ENCODE results near the gene MEIS2. TPM values are rescaled to one million over a fixed set of nuclear protein-coding genes. Genes with fewer than 3 reads are reported as not detected.

The MEIS2 gene
- total and polyA plus RNA-seq, 8 donors, result 3.9 to 77.7 (median 25.9) TPM

DNA sequence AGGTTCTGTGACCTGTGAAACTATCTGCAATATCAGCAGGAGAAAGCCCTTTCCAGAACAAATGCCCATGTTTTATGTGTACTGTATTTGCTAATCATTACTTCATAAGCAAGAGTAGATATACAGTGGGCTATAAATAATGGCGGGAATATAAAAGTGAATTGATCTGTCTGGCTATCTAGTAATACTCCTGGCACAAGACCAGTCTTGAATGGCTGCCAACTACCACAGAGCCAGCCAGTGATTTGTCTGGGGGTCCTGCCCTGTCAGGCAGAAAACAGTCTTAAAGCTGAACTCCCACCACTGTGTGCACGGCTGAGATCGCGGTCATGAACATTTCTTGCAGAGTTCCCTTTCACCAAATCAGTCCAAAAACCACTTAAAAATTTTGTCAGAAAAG, 176.3 kb downstream of the MEIS2 start:
- DNase-seq, result peak in 1 of 2 donors; percentile 53
- Histone ChIP-seq H3K4me1 (peaks cover 0 to 37% (median 0%) of the 10 kb centered on the region in 4 donors), H3K27me3 (no peaks in the 10 kb centered on the region), H3K27ac (no peak overlapping the region), H3K4me3 (no peak overlapping the region), H3K36me3 (peaks cover 0 to 6% (median 0%) of the 10 kb centered on the region in 4 donors), H3K9me3 (no peaks in the 10 kb centered on the region)
- 76 to 89% (median 84%) methylated on average over 4 of the region's 4 CpGs for WGBS, 5 donors
- intact Hi-C loops (cut with DNase I; ENCODE audit: low total_unique reads), result no loop called here
- no peak for TF ChIP-seq POLR2A (IDR thresholded peaks at IDR 0.05)
- TF ChIP-seq POLR2AphosphoS5 (IDR thresholded peaks at IDR 0.05), result no peak
- no peak for TF ChIP-seq EP300 (IDR thresholded peaks at IDR 0.05)
- TF ChIP-seq, protein P1, sequence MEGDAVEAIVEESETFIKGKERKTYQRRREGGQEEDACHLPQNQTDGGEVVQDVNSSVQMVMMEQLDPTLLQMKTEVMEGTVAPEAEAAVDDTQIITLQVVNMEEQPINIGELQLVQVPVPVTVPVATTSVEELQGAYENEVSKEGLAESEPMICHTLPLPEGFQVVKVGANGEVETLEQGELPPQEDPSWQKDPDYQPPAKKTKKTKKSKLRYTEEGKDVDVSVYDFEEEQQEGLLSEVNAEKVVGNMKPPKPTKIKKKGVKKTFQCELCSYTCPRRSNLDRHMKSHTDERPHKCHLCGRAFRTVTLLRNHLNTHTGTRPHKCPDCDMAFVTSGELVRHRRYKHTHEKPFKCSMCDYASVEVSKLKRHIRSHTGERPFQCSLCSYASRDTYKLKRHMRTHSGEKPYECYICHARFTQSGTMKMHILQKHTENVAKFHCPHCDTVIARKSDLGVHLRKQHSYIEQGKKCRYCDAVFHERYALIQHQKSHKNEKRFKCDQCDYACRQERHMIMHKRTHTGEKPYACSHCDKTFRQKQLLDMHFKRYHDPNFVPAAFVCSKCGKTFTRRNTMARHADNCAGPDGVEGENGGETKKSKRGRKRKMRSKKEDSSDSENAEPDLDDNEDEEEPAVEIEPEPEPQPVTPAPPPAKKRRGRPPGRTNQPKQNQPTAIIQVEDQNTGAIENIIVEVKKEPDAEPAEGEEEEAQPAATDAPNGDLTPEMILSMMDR (IDR thresholded peaks at IDR 0.05), result no peak

DNA sequence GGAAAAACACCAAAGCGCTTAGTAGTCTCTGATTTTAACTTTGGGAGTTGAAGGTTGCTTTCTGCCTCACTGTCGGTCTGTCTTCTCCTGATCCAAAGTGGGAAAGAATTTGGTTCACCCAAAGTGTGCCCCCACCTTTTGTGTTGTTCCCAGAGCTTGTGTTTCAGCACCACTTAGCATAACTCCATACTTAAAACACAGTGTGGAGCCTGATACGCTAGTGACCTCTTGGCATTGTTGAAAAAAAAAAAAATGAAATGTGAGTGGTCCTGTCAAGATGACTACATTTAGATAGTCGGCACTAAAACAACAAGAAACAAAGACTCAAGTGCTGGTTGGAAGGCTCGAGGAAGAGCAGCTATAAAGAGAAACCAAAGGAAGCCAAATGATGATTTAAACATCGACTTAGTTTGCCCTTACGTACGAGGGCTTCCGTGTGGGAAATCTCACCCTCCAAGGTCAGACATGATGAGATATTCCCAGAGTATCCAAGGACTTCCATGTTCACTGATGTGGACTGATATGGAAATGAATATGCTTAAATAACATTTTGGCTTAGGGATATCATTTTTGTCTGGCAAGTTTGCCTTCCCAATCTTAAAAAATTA, 178.8 kb downstream of the MEIS2 start:
- intact Hi-C loops (cut with DNase I; ENCODE audit: low total_unique reads), result no loop called here
- Histone ChIP-seq H3K4me3 (no peak overlapping the region), H3K9me3 (no peaks in the 10 kb centered on the region), H3K4me1 (peaks cover 4 to 50% (median 5%) of the 10 kb centered on the region in 4 donors), H3K36me3 (no peaks in the 10 kb centered on the region), H3K27ac (no peak overlapping the region), H3K27me3 (no peaks in the 10 kb centered on the region)
- no peak for TF ChIP-seq POLR2AphosphoS5 (IDR thresholded peaks at IDR 0.05)
- WGBS, 5 donors, result 67 to 83% (median 81%) methylated on average over 9 of the region's 9 CpGs
- no peak for DNase-seq

DNA sequence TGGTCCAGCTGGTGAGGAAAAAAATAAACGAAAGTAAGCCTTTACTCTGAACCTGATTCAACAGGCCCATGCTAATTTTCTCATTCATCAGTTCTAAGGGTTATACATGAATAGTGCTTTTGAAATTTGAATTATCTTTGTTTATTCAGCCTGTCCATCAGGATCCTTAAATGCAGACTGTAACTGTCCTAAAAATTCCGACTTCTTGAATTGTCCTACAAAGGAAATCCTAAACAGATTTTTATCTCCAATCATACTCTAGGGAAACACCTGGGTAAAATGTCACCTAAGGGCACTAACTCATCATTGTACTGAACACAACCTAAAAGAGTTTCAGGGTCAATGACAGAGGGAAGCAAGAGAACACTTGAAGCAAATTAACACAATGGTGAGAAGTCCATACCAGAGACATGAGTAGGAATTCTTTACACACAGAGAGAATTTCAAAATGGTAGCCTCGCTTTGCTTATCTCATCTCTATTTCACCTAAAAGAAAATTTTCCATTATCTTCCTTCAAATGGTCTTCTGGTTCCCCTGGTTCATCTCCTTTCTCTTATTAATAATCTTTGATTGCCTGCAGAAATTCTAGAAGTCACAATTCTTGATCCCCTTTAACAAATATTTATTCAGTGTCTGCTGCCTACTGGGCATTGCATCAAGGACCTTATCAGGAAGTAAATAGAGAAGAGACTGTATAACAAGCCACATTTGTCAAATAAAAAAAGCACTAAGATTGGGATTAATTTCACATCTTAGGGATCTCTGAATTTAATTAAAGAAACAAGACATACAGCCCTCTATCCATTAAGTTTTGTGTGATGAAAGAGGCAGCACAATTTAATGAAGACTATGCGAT, 182.7 kb downstream of the MEIS2 start:
- 64 to 71% (median 68%) methylated on average over 4 of the region's 4 CpGs for WGBS, 5 donors
- Histone ChIP-seq H3K9me3 (no peaks in the 10 kb centered on the region), H3K27me3 (no peaks in the 10 kb centered on the region), H3K27ac (no peak overlapping the region), H3K4me3 (no peak overlapping the region), H3K4me1 (peaks cover 9 to 61% (median 21%) of the 10 kb centered on the region in 4 donors), H3K36me3 (no peaks in the 10 kb centered on the region)
- intact Hi-C loops (cut with DNase I; ENCODE audit: low total_unique reads), result no loop called here
- TF ChIP-seq EP300 (IDR thresholded peaks at IDR 0.05) (no peak), POLR2A (IDR thresholded peaks at IDR 0.05) (no peak), POLR2AphosphoS5 (IDR thresholded peaks at IDR 0.05) (no peak)
- TF ChIP-seq, protein P1 (IDR thresholded peaks at IDR 0.05), result no peak
- DNase-seq, result no peak

DNA sequence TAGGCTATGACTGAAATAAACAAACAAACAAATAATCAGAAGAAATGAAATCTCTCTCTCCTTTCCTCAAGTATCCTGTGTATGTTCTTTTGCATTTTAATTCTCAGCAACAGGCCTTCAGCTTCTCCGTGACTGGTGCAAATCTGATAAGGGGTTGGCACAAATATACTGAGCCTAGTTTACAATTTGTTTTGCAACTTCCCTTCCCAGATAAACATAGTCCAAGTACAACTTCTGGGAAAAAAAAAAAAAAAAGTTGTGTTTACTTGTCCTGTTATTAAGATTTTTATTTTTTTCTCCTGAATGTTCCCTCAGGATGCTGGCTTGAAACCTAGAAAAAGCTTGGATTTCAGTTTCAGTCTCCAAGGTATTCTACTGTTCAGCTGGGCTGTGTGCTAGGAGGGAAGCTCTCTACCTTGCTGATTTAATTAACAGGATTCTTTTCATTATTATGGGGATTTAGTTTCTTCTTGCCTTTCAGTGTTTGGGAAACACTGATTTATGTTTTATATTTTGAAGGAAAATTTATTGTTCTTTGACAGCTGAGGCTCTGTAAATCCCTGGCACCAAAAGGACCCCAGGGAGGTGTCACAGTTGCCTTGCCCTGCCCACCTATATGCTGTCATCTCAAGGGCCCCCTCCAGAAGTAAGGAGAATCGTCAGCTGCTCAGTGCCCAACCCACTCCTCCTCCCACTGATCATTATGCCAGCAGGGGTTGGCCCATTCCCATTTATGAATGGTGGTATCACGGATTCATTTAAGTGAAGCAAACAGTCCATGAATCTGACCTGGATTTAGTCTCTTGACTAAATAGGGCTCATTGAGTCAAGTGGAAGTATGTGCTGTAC, 185.2 kb downstream of the MEIS2 start:
- Histone ChIP-seq H3K27me3 (no peaks in the 10 kb centered on the region), H3K27ac (peak overlapping the region in 2 of 5 donors; percentile 24 to 55), H3K4me1 (peaks cover 21 to 63% (median 36%) of the 10 kb centered on the region in 4 donors), H3K9me3 (no peaks in the 10 kb centered on the region), H3K4me3 (no peak overlapping the region), H3K36me3 (no peaks in the 10 kb centered on the region)
- WGBS, 5 donors, result 31 to 45% (median 36%) methylated on average over 3 of the region's 3 CpGs
- TF ChIP-seq POLR2AphosphoS5 (IDR thresholded peaks at IDR 0.05), result peak in 1 of 3 donors; percentile 31
- no peak for TF ChIP-seq POLR2A (IDR thresholded peaks at IDR 0.05)
- DNase-seq, result no peak
- intact Hi-C loops (cut with DNase I; ENCODE audit: low total_unique reads), result no loop called here

DNA sequence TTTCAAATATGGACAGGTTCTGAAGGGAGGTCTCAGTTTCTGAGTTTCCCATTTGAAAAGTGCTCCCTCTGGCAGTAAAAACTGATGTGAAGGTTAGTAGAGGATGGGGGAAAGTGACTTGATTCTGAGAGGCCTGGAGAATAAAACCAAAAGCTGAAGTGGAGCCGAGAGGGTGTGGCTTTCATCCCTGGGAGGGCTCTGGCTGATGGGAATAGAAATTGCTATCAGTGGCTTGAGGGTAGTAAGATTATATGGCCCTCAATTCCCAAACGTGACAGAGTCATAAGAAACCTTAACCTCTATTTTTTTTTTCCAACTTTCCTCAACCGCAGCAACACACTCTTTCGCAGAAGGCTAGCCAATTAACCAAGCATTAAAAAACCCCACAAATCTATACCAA, 185.9 kb downstream of the MEIS2 start:
- H3K4me1 ChIP-seq, result peaks cover 21 to 63% (median 36%) of the 10 kb centered on the region in 4 donors
- H3K27ac ChIP-seq, result peak overlapping the region in 2 of 5 donors; percentile 24 to 55
- intact Hi-C loops (cut with DNase I; ENCODE audit: low total_unique reads), result no loop called here
- WGBS, 5 donors, result 26 to 37% (median 32%) methylated on average over 4 of the region's 4 CpGs
- H3K27me3 ChIP-seq, result no peaks in the 10 kb centered on the region
- H3K4me3 ChIP-seq, result no peak overlapping the region
- no peaks in the 10 kb centered on the region for H3K36me3 ChIP-seq
- DNase-seq, result no peak
- H3K9me3 ChIP-seq, result no peaks in the 10 kb centered on the region
- TF ChIP-seq POLR2AphosphoS5 (IDR thresholded peaks at IDR 0.05), result no peak
- no peak for TF ChIP-seq POLR2A (IDR thresholded peaks at IDR 0.05)
- TF ChIP-seq, protein P1 (IDR thresholded peaks at IDR 0.05), result no peak
- no peak for TF ChIP-seq EP300 (IDR thresholded peaks at IDR 0.05)

Measured in stomach (tissue), 9 donors.